ENCODE results near the gene ZNRF2. TPM values are rescaled to one million over a fixed set of nuclear protein-coding genes. Genes with fewer than 3 reads are reported as not detected.

Gene ZNRF2
- total and polyA plus RNA-seq, 2 donors (not counting 1 experiment from before 2014, with no cell fraction given) = 2.6 to 7.9 TPM

GRCh38 chr7:30312178-30312577, 27.8 kb downstream of the ZNRF2 start:
- Histone ChIP-seq H3K27ac (ENCODE audit: insufficient read depth, low read length) (no peak overlapping the region), H3K4me1 (ENCODE audit: control insufficient read depth, extremely low read depth, insufficient read depth, low read length) (no peaks in the 10 kb centered on the region), H3K36me3 (ENCODE audit: control insufficient read depth, insufficient read depth, low read length) (no peaks in the 10 kb centered on the region), H3K9me3 (ENCODE audit: control insufficient read depth, insufficient read depth, low read depth, low read length) (no peaks in the 10 kb centered on the region), H3K79me2 (ENCODE audit: control insufficient read depth, insufficient read depth, low read length) (no peaks in the 10 kb centered on the region), H3K27me3 (ENCODE audit: control insufficient read depth, insufficient read depth, low read length) (no peaks in the 10 kb centered on the region), H3K9ac (ENCODE audit: insufficient read depth, low read length) (no peak overlapping the region), H2AFZ (ENCODE audit: low read length) (no peak overlapping the region), H3K4me3 (replicated peaks in 1 of 4; ENCODE audit: control extremely low read depth in 1 of 4, insufficient read depth in 1 of 4, low read depth in 3 of 4, low read length in 4 of 4) (no peak overlapping the region), H3K4me2 (ENCODE audit: extremely low read depth, insufficient read depth, low read length) (no peak overlapping the region), H4K20me1 (ENCODE audit: control insufficient read depth, extremely low read depth, insufficient read depth, low read length) (no peaks in the 10 kb centered on the region)
- DNase-seq (ENCODE audit: low read depth in 2 of 2) = peak in 1 of 2 donors; percentile 42
- TF ChIP-seq CTCF (conservative IDR thresholded peaks at IDR 0.05 in 1 of 2, IDR thresholded peaks at IDR 0.05 in 1 of 2; ENCODE audit: low read depth in 1 of 2, low read length in 2 of 2) = no peak
- TF ChIP-seq EZH2 (IDR thresholded peaks at IDR 0.05; ENCODE audit: low read length, missing control alignments) = no peak

GRCh38 chr7:30313348-30313747, 29.0 kb downstream of the ZNRF2 start:
- H2AFZ ChIP-seq (ENCODE audit: low read length) = no peak overlapping the region
- no peak for DNase-seq (ENCODE audit: low read depth in 2 of 2)
- H3K27me3 ChIP-seq (ENCODE audit: control insufficient read depth, insufficient read depth, low read length) = no peaks in the 10 kb centered on the region
- H3K4me3 ChIP-seq (replicated peaks in 1 of 4; ENCODE audit: control extremely low read depth in 1 of 4, insufficient read depth in 1 of 4, low read depth in 3 of 4, low read length in 4 of 4) = no peak overlapping the region
- H3K9me3 ChIP-seq (ENCODE audit: control insufficient read depth, insufficient read depth, low read depth, low read length) = no peaks in the 10 kb centered on the region
- no peaks in the 10 kb centered on the region for H4K20me1 ChIP-seq (ENCODE audit: control insufficient read depth, extremely low read depth, insufficient read depth, low read length)
- TF ChIP-seq CTCF (conservative IDR thresholded peaks at IDR 0.05 in 1 of 2, IDR thresholded peaks at IDR 0.05 in 1 of 2; ENCODE audit: low read depth in 1 of 2, low read length in 2 of 2) = no peak
- no peak for TF ChIP-seq EZH2 (IDR thresholded peaks at IDR 0.05; ENCODE audit: low read length, missing control alignments)
- H3K9ac ChIP-seq (ENCODE audit: insufficient read depth, low read length) = no peak overlapping the region
- no peak overlapping the region for H3K27ac ChIP-seq (ENCODE audit: insufficient read depth, low read length)
- H3K4me1 ChIP-seq (ENCODE audit: control insufficient read depth, extremely low read depth, insufficient read depth, low read length) = no peaks in the 10 kb centered on the region
- H3K79me2 ChIP-seq (ENCODE audit: control insufficient read depth, insufficient read depth, low read length) = no peaks in the 10 kb centered on the region
- H3K36me3 ChIP-seq (ENCODE audit: control insufficient read depth, insufficient read depth, low read length) = no peaks in the 10 kb centered on the region
- no peak overlapping the region for H3K4me2 ChIP-seq (ENCODE audit: extremely low read depth, insufficient read depth, low read length)

- Histone ChIP-seq H2AFZ (ENCODE audit: low read length) (no peak overlapping the region), H3K9me3 (ENCODE audit: control insufficient read depth, insufficient read depth, low read depth, low read length) (no peaks in the 10 kb centered on the region), H3K27ac (ENCODE audit: insufficient read depth, low read length) (no peak overlapping the region), H3K4me1 (ENCODE audit: control insufficient read depth, extremely low read depth, insufficient read depth, low read length) (no peaks in the 10 kb centered on the region), H3K79me2 (ENCODE audit: control insufficient read depth, insufficient read depth, low read length) (no peaks in the 10 kb centered on the region), H3K36me3 (ENCODE audit: control insufficient read depth, insufficient read depth, low read length) (no peaks in the 10 kb centered on the region), H4K20me1 (ENCODE audit: control insufficient read depth, extremely low read depth, insufficient read depth, low read length) (no peaks in the 10 kb centered on the region), H3K9ac (ENCODE audit: insufficient read depth, low read length) (no peak overlapping the region), H3K27me3 (ENCODE audit: control insufficient read depth, insufficient read depth, low read length) (no peaks in the 10 kb centered on the region), H3K4me2 (ENCODE audit: extremely low read depth, insufficient read depth, low read length) (no peak overlapping the region), H3K4me3 (replicated peaks in 1 of 4; ENCODE audit: control extremely low read depth in 1 of 4, insufficient read depth in 1 of 4, low read depth in 3 of 4, low read length in 4 of 4) (no peak overlapping the region)
- DNase-seq (ENCODE audit: low read depth in 2 of 2) = no peak
- TF ChIP-seq CTCF (conservative IDR thresholded peaks at IDR 0.05 in 1 of 2, IDR thresholded peaks at IDR 0.05 in 1 of 2; ENCODE audit: low read depth in 1 of 2, low read length in 2 of 2) (no peak), EZH2 (IDR thresholded peaks at IDR 0.05; ENCODE audit: low read length, missing control alignments) (no peak)
Measured at GRCh38 chr7:30313793-30314192, 29.4 kb downstream of the ZNRF2 start.

Data from fibroblast of lung (primary cell).